Dendritic cell treated with granulocyte-macrophage colony-stimulating factor and Interleukin-4, amounts not matched to agents 40 ng/mL and 50 ng/mL, for 4 days (primary cell): Measurements from ENCODE around the gene RNASEH2B.

Experiments
- H3K27ac Mint-ChIP-seq: one replicate; pipeline ENCODE4 v1.8.0; 2022; ENCODE audit warnings: mild to moderate bottlenecking, mixed read lengths
- H3K27me3 Mint-ChIP-seq: one replicate; pipeline ENCODE4 v1.8.0; 2022; ENCODE audit warnings: mild to moderate bottlenecking, mixed read lengths
- H3K36me3 Mint-ChIP-seq: one replicate; pipeline ENCODE4 v1.8.0; 2022; ENCODE audit warnings: low read depth, mixed read lengths
- H3K4me1 Mint-ChIP-seq: one replicate; pipeline ENCODE4 v1.8.0; 2022; ENCODE audit warnings: low read depth, mixed read lengths
- H3K4me3 Mint-ChIP-seq: one replicate; pipeline ENCODE4 v1.8.0; 2022; ENCODE audit warnings: mild to moderate bottlenecking, moderate library complexity, mixed read lengths
- H3K9me3 Mint-ChIP-seq: one replicate; pipeline ENCODE4 v1.8.0; 2022; ENCODE audit warnings: mixed read lengths
- intact Hi-C: fragments of 100-400 bp; cut with micrococcal nuclease; formaldehyde crosslinking; loops from one replicate; pipeline ENCODE4 v1.15.0; 2022

Gene RNASEH2B, protein sequence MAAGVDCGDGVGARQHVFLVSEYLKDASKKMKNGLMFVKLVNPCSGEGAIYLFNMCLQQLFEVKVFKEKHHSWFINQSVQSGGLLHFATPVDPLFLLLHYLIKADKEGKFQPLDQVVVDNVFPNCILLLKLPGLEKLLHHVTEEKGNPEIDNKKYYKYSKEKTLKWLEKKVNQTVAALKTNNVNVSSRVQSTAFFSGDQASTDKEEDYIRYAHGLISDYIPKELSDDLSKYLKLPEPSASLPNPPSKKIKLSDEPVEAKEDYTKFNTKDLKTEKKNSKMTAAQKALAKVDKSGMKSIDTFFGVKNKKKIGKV

DNA sequence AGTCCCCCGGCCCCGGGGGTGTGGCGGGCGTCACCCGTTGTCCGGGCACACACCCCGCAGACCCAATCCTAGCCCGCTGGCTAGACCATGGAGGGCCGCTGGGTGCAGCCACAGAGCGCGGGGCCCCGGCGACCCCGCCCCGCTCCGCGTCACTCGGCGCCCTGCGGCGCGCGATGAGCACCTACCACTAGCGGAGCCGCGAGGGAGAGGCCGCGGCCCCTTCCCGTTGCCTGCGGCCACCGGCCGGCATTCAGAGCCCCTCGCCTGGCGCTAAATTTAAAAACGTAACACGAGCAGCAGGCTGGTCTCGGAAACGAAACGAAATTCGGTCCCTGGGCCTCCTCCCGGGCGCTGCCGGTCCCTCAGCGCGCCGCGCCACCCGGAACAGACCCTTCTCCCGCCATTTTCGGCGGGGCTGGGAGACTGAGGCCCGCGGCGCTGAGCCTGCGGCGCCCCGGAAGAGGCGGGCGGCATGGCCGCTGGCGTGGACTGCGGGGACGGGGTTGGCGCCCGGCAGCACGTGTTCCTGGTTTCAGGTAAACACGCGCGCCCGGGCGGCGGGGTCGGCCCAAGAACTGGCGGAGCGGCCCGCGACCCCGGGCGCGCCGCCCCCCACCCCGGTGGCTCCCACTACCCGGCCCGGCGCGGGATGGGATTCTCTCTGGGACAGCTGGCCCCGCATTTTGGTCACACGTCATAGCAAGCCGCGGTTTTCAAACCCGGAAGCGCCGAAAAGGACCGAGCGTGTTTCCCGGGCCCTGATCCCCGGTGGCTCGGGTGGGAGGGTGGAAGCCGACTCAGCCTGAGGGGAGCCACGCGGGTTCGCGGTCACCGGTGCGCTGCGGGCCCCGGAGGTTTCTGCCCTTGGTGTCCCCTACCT, at the start of gene RNASEH2B:
Gene RNASEH2B (plus strand): TSS at position 187 of the 880 bp plus-strand sequence. CDS start 286 bp downstream, at position 473.
- intact Hi-C loops, result loop anchor here (5.0 to 10.0 kb wide), 5 partner anchors 108 to 933 kb away; no protein-coding TSS in a partner anchor
- Mint-ChIP-seq H3K27ac (peak within 1 kb of the TSS; percentile 98), H3K4me3 (peak within 1 kb of the TSS; percentile 89)

GRCh38 chr13:50864492-50864891, 45.1 kb upstream of the RNASEH2B start:
- Mint-ChIP-seq H3K4me3 (no peak overlapping the region), H3K36me3 (no peaks in the 10 kb centered on the region), H3K4me1 (peaks cover 6% of the 10 kb centered on the region), H3K9me3 (peaks cover 18% of the 10 kb centered on the region), H3K27ac (no peak overlapping the region), H3K27me3 (no peaks in the 10 kb centered on the region)
- intact Hi-C loops, result no loop called here

More for the DNA sequence above, at the start of gene RNASEH2B:
- no peaks in the 10 kb centered on the region for H3K27me3 Mint-ChIP-seq
- H3K4me1 Mint-ChIP-seq, result peaks cover 31% of the 10 kb centered on the region
- H3K9me3 Mint-ChIP-seq, result no peaks in the 10 kb centered on the region
- no peaks in the 10 kb centered on the region for H3K36me3 Mint-ChIP-seq

DNA sequence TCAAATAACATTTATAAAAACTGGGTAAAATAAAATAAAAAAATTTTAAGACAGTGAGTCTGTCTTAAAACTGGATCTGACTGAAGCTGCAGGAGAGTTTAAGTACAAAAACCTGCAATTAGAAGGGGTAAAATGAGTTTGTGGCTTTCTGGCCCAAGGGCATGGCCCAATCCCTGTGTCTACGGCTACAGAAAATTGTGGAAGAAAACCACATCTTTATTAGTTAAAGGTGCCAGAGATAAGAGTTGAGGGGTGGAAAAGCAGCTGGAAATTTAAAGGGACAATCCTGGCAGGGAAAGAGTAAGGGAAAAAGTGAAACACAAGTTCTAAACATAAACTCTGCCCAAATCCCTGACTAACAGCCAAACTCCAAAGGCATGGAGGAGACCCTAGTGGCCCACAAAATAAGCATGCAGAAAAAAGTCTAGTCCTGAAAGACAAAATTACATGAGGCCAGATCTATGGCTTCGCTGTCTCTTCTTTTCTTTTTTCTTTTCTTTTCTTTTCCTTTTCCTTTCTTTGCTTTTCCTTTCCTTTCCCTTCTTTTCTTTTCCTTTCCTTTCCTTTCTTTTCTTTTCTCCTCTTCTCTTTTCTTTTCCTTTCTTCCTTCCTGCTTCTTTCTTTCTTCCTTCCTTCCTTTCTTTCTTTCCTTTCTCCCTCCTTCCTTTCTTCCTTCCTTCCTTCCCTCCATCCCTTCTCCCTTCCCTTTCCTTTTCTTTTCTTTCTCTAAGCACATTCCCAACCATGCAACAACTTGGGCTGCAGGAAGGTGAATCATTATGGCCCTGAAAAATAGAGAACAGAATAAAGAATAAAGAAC, 42.6 kb upstream of the RNASEH2B start:
- Mint-ChIP-seq H3K4me1 (peaks cover 6% of the 10 kb centered on the region), H3K27ac (no peak overlapping the region), H3K9me3 (no peaks in the 10 kb centered on the region), H3K4me3 (no peak overlapping the region), H3K36me3 (no peaks in the 10 kb centered on the region), H3K27me3 (no peaks in the 10 kb centered on the region)
- intact Hi-C loops, result no loop called here

DNA sequence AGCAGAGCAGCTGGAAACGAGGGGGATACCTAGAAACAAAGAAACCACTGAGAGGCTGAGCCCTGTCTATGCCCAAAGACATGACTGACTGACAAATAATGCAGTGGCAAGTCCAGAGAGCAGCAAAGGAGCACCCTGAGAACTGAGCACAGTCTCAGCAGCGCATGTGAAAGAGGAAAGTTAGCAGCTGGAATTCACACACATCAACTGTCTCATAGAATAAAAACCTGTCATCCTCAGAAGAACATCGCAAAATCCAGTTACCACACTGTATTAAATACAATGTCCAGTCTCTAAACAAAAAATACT, 42.0 kb upstream of the RNASEH2B start:
- no peak overlapping the region for H3K27ac Mint-ChIP-seq
- peaks cover 6% of the 10 kb centered on the region for H3K4me1 Mint-ChIP-seq
- no peaks in the 10 kb centered on the region for H3K27me3 Mint-ChIP-seq
- H3K36me3 Mint-ChIP-seq, result no peaks in the 10 kb centered on the region
- no peaks in the 10 kb centered on the region for H3K9me3 Mint-ChIP-seq
- intact Hi-C loops, result no loop called here
- H3K4me3 Mint-ChIP-seq, result no peak overlapping the region

GRCh38 chr13:50871405-50871804, 38.2 kb upstream of the RNASEH2B start:
- H3K27me3 Mint-ChIP-seq, result no peaks in the 10 kb centered on the region
- no peak overlapping the region for H3K4me3 Mint-ChIP-seq
- no peaks in the 10 kb centered on the region for H3K9me3 Mint-ChIP-seq
- intact Hi-C loops, result no loop called here
- H3K4me1 Mint-ChIP-seq, result peaks cover 13% of the 10 kb centered on the region
- no peaks in the 10 kb centered on the region for H3K36me3 Mint-ChIP-seq
- no peak overlapping the region for H3K27ac Mint-ChIP-seq

DNA sequence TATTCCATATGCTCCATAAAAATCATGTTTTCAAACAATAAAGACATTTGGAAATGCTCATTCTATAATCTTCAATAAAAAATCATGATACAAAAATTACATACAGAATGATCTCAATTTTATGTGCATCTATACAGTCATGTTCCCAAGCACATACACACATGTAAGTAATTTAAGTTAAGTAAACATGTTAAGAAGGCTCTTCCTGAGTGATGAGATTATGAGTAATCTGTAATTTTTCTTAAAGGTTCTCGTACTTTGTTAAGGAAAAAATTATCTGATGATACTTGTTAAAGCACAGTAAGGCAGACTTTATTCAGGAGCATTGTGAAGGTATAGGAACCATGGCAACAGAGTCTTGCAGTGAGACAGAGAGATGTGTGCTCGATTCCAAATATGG, 36.1 kb upstream of the RNASEH2B start:
- H3K9me3 Mint-ChIP-seq, result no peaks in the 10 kb centered on the region
- H3K27me3 Mint-ChIP-seq, result no peaks in the 10 kb centered on the region
- H3K4me1 Mint-ChIP-seq, result peaks cover 7% of the 10 kb centered on the region
- H3K27ac Mint-ChIP-seq, result no peak overlapping the region
- intact Hi-C loops, result no loop called here
- H3K36me3 Mint-ChIP-seq, result no peaks in the 10 kb centered on the region
- H3K4me3 Mint-ChIP-seq, result no peak overlapping the region

GRCh38 chr13:50873991-50874390, 35.6 kb upstream of the RNASEH2B start:
- intact Hi-C loops, result no loop called here

GRCh38 chr13:50882816-50883435, 26.7 kb upstream of the RNASEH2B start:
- H3K4me1 Mint-ChIP-seq, result peaks cover 42% of the 10 kb centered on the region
- H3K9me3 Mint-ChIP-seq, result no peaks in the 10 kb centered on the region
- H3K27me3 Mint-ChIP-seq, result no peaks in the 10 kb centered on the region
- H3K27ac Mint-ChIP-seq, result no peak overlapping the region
- intact Hi-C loops, result no loop called here
- H3K4me3 Mint-ChIP-seq, result peak overlapping the region; percentile 30
- no peaks in the 10 kb centered on the region for H3K36me3 Mint-ChIP-seq

More at GRCh38 chr13:50873991-50874390, 35.6 kb upstream of the RNASEH2B start:
- no peak overlapping the region for H3K4me3 Mint-ChIP-seq
- no peak overlapping the region for H3K27ac Mint-ChIP-seq
- no peaks in the 10 kb centered on the region for H3K27me3 Mint-ChIP-seq
- H3K4me1 Mint-ChIP-seq, result peaks cover 7% of the 10 kb centered on the region
- H3K9me3 Mint-ChIP-seq, result no peaks in the 10 kb centered on the region
- no peaks in the 10 kb centered on the region for H3K36me3 Mint-ChIP-seq

- no peaks in the 10 kb centered on the region for H3K9me3 Mint-ChIP-seq
- H3K27me3 Mint-ChIP-seq, result no peaks in the 10 kb centered on the region
- H3K27ac Mint-ChIP-seq, result no peak overlapping the region
- intact Hi-C loops, result no loop called here
- H3K4me3 Mint-ChIP-seq, result no peak overlapping the region
- H3K4me1 Mint-ChIP-seq, result peaks cover 42% of the 10 kb centered on the region
- no peaks in the 10 kb centered on the region for H3K36me3 Mint-ChIP-seq
Measured at GRCh38 chr13:50883728-50884127, 25.9 kb upstream of the RNASEH2B start.

- Mint-ChIP-seq H3K36me3 (no peaks in the 10 kb centered on the region), H3K27me3 (no peaks in the 10 kb centered on the region), H3K27ac (no peak overlapping the region), H3K4me3 (no peak overlapping the region), H3K4me1 (peaks cover 42% of the 10 kb centered on the region), H3K9me3 (no peaks in the 10 kb centered on the region)
- intact Hi-C loops, result no loop called here
Measured at GRCh38 chr13:50884265-50884664, 25.3 kb upstream of the RNASEH2B start.

- H3K4me1 Mint-ChIP-seq, result peaks cover 40% of the 10 kb centered on the region
- no peaks in the 10 kb centered on the region for H3K27me3 Mint-ChIP-seq
- no peaks in the 10 kb centered on the region for H3K36me3 Mint-ChIP-seq
- no peaks in the 10 kb centered on the region for H3K9me3 Mint-ChIP-seq
- H3K27ac Mint-ChIP-seq, result no peak overlapping the region
- intact Hi-C loops, result no loop called here
- no peak overlapping the region for H3K4me3 Mint-ChIP-seq
Measured at GRCh38 chr13:50887151-50887550, 22.4 kb upstream of the RNASEH2B start.

GRCh38 chr13:50888362-50888761, 21.2 kb upstream of the RNASEH2B start:
- H3K4me3 Mint-ChIP-seq, result no peak overlapping the region
- no peaks in the 10 kb centered on the region for H3K9me3 Mint-ChIP-seq
- no peaks in the 10 kb centered on the region for H3K36me3 Mint-ChIP-seq
- no peaks in the 10 kb centered on the region for H3K27me3 Mint-ChIP-seq
- H3K27ac Mint-ChIP-seq, result no peak overlapping the region
- H3K4me1 Mint-ChIP-seq, result peaks cover 39% of the 10 kb centered on the region
- intact Hi-C loops, result no loop called here

GRCh38 chr13:50889317-50889716, 20.3 kb upstream of the RNASEH2B start:
- Mint-ChIP-seq H3K27ac (no peak overlapping the region), H3K9me3 (no peaks in the 10 kb centered on the region), H3K4me1 (peaks cover 39% of the 10 kb centered on the region), H3K4me3 (no peak overlapping the region), H3K27me3 (no peaks in the 10 kb centered on the region), H3K36me3 (no peaks in the 10 kb centered on the region)
- intact Hi-C loops, result no loop called here
